HepG2 (cell line): ENCODE data around the gene TUBB. TPM values are rescaled to one million over a fixed set of nuclear protein-coding genes. Genes with fewer than 3 reads are reported as not detected.

ENCODE experiments used
- CENPX ChIP-seq: sonication (generic); formaldehyde crosslinking; IDR thresholded peaks from 2 replicates; pipeline ENCODE4 v1.9.0; 2021; ENCODE audit warnings: mild to moderate bottlenecking, missing genetic modification reagents, moderate library complexity
- EEA1 ChIP-seq: sonication (generic); formaldehyde crosslinking; IDR thresholded peaks from 2 replicates; pipeline ENCODE4 v1.5.1; 2020; ENCODE audit warnings: mild to moderate bottlenecking, missing genetic modification reagents, borderline replicate concordance
- FOSL1 ChIP-seq: sonication (generic); formaldehyde crosslinking; IDR thresholded peaks from 2 replicates; pipeline ENCODE4 v1.9.0; 2021; ENCODE audit warnings: missing genetic modification reagents, borderline replicate concordance
- GABPB1 ChIP-seq: IDR thresholded peaks from 2 replicates; pipeline ENCODE4 v1.6.1; 2016; ENCODE audit warnings: mild to moderate bottlenecking, missing genetic modification reagents, moderate library complexity, missing compliant biosample characterization
- HNF4A ChIP-seq: sonication (generic); formaldehyde crosslinking; IDR thresholded peaks from 2 replicates; pipeline ENCODE4 v1.4.0; 2020; ENCODE audit warnings: missing genetic modification reagents
- IKZF4 ChIP-seq: sonication (generic); formaldehyde crosslinking; IDR thresholded peaks from 2 replicates; pipeline ENCODE4 v1.5.1; 2020; ENCODE audit warnings: borderline replicate concordance, mild to moderate bottlenecking, low read depth, missing genetic modification reagents; ENCODE audit errors: not compliant biosample characterization
- IRF9 ChIP-seq: sonication (generic); formaldehyde crosslinking; IDR thresholded peaks from 2 replicates; pipeline ENCODE4 v1.8.0; 2022; ENCODE audit warnings: missing genetic modification reagents, mild to moderate bottlenecking, borderline replicate concordance
- KMT2A ChIP-seq: sonication (generic); formaldehyde crosslinking; IDR thresholded peaks from 2 replicates; pipeline ENCODE4 v1.4.0; 2020; ENCODE audit warnings: missing genetic modification reagents
- MNT ChIP-seq: fragments of 450-650 bp; IDR thresholded peaks from 2 replicates; pipeline ENCODE4 v1.6.1; 2016
- MTERF4 ChIP-seq: sonication (generic); formaldehyde crosslinking; IDR thresholded peaks from 2 replicates; pipeline ENCODE4 v1.8.0; 2023; ENCODE audit warnings: mild to moderate bottlenecking, missing genetic modification reagents
- MZF1 ChIP-seq: sonication (generic); formaldehyde crosslinking; IDR thresholded peaks from 2 replicates; pipeline ENCODE4 v1.8.1; 2023; ENCODE audit warnings: mild to moderate bottlenecking, missing genetic modification reagents, borderline replicate concordance
- PTBP1 ChIP-seq: fragments of 200-400 bp; formaldehyde crosslinking; IDR thresholded peaks from 2 replicates; pipeline ENCODE4 v1.6.1; 2018; ENCODE audit warnings: low read length, low read depth; ENCODE audit not compliant: poor library complexity, severe bottlenecking
- SOX5 ChIP-seq: IDR thresholded peaks from 2 replicates; pipeline ENCODE4 v1.6.1; 2016; ENCODE audit warnings: borderline replicate concordance
- SP4 ChIP-seq: sonication (generic); formaldehyde crosslinking; IDR thresholded peaks from 2 replicates; pipeline ENCODE4 v1.8.1; 2023; ENCODE audit warnings: mild to moderate bottlenecking, missing genetic modification reagents
- TBP ChIP-seq: sonication (generic); formaldehyde crosslinking; IDR thresholded peaks from 2 replicates; pipeline ENCODE4 v1.5.0; 2020; ENCODE audit warnings: missing genetic modification reagents
- THAP11 ChIP-seq: IDR thresholded peaks from 2 replicates; pipeline ENCODE4 v1.6.1; 2016; ENCODE audit warnings: missing biosample characterization, missing genetic modification reagents
- ZBTB20 ChIP-seq: sonication (generic); formaldehyde crosslinking; IDR thresholded peaks from 2 replicates; pipeline ENCODE4 v1.8.1; 2023; ENCODE audit warnings: missing genetic modification reagents, low read depth, mild to moderate bottlenecking, borderline replicate concordance
- ZFP1 ChIP-seq: IDR thresholded peaks from 2 replicates; pipeline ENCODE4 v1.6.1; 2016
- ZFP82 ChIP-seq: sonication (generic); formaldehyde crosslinking; IDR thresholded peaks from 2 replicates; pipeline ENCODE4 v1.5.1; 2020; ENCODE audit warnings: mild to moderate bottlenecking, missing genetic modification reagents, borderline replicate concordance
- ZNF282 ChIP-seq: fragments of 450-650 bp; IDR thresholded peaks from 2 replicates; pipeline ENCODE4 v1.6.1; 2018; ENCODE audit not compliant: partially characterized antibody
- ZNF446 ChIP-seq: sonication (generic); formaldehyde crosslinking; IDR thresholded peaks from 2 replicates; pipeline ENCODE4 v1.5.0; 2020; ENCODE audit warnings: mild to moderate bottlenecking, missing genetic modification reagents
- ZNF546 ChIP-seq: sonication (generic); formaldehyde crosslinking; conservative IDR thresholded peaks from 2 replicates; pipeline ENCODE4 v1.8.1; 2023; ENCODE audit warnings: mild to moderate bottlenecking, missing genetic modification reagents
- ZNF607 ChIP-seq: sonication (generic); formaldehyde crosslinking; IDR thresholded peaks from 2 replicates; pipeline ENCODE4 v1.5.1; 2020; ENCODE audit warnings: missing genetic modification reagents, mild to moderate bottlenecking, borderline replicate concordance
- ZNF652 ChIP-seq: IDR thresholded peaks from 2 replicates; pipeline ENCODE4 v1.6.1; 2016; ENCODE audit warnings: low read depth, borderline replicate concordance
- ZNF782 ChIP-seq: sonication (generic); formaldehyde crosslinking; IDR thresholded peaks from 2 replicates; pipeline ENCODE4 v1.4.0; 2020; ENCODE audit warnings: missing genetic modification reagents, mild to moderate bottlenecking, borderline replicate concordance
- ZSCAN5A ChIP-seq: sonication (generic); formaldehyde crosslinking; IDR thresholded peaks from 2 replicates; pipeline ENCODE4 v1.8.0; 2022; ENCODE audit warnings: mild to moderate bottlenecking, missing genetic modification reagents, borderline replicate concordance
- polyA plus RNA-seq, 8 experiments: library from polyadenylated mRNA; depleted of rRNA in 3 of 8; stranded (reverse) in 7 of 8; unstranded in 1 of 8; fragments of >200 nt; fragmentation: Illumina TruSeq in 4 of 8; extraction: Trizol in 4 of 8; gene quantifications; 2 replicates each; pipeline versions ENCODE4 v1.2.1 to v1.2.3, GENCODE V29; 2011 to 2016; ENCODE audit warnings: low read depth in 4 of 8, missing spikeins in 1 of 8, mixed read lengths in 1 of 8; ENCODE audit not compliant: insufficient read depth in 1 of 8
- total RNA-seq, 5 experiments: library from RNA; depleted of rRNA; stranded (reverse); fragments of >200 nt; fragmentation: Illumina TruSeq; extraction: Trizol; gene quantifications; 2 replicates each; pipeline ENCODE4 v1.2.3, GENCODE V29; 2016; ENCODE audit warnings: low read depth in 1 of 5

The TUBB gene
- total and polyA plus RNA-seq, 2 of the 13 experiments (the other 11 are each of a cell fraction or from before 2014, with no cell fraction given), result 911 to 1,163 TPM

GRCh38 chr6:30678964-30679726 lies 41.0 kb upstream of the TUBB start (continued):
- TF ChIP-seq ZNF446 (CRISPR knock-in tag), result no peak
- no peak for TF ChIP-seq ZNF652
- peak; percentile 83 for TF ChIP-seq THAP11 (CRISPR knock-in tag)
- TF ChIP-seq ZNF546, result 0 out of 2 replicates have a peak, but pooled peaks have one; percentile 48
- 0 out of 2 replicates have a peak, but pooled peaks have one; percentile 3 for TF ChIP-seq EEA1 (CRISPR knock-in tag)
- no peak for TF ChIP-seq CENPX (CRISPR knock-in tag)
- TF ChIP-seq IRF9 (CRISPR knock-in tag), result peak; percentile 59; the same call in 1 of the 2 replicates
- TF ChIP-seq MNT, result no peak
- peak; percentile 76; the same call in 1 of the 2 replicates for TF ChIP-seq KMT2A
- TF ChIP-seq MZF1 (CRISPR knock-in tag), result no peak
- TF ChIP-seq PTBP1, result no peak
- TF ChIP-seq ZNF607, result no peak
- TF ChIP-seq IKZF4 (CRISPR knock-in tag), result no peak
- peak; percentile 77 for TF ChIP-seq GABPB1 (CRISPR knock-in tag)
- no peak for TF ChIP-seq ZNF282
- TF ChIP-seq ZBTB20, result peak; percentile 90
- TF ChIP-seq ZFP1 (CRISPR knock-in tag), result no peak
- TF ChIP-seq ZSCAN5A (CRISPR knock-in tag), result peak; percentile 71; the same call in 1 of the 2 replicates
- no peak for TF ChIP-seq MTERF4 (CRISPR knock-in tag)
- TF ChIP-seq SP4, result peak; percentile 65; the same call in 1 of the 2 replicates
- TF ChIP-seq TBP (CRISPR knock-in tag), result no peak
- no peak for TF ChIP-seq ZFP82
- TF ChIP-seq SOX5 (CRISPR knock-in tag), result peak; percentile 40; the same call in 1 of the 2 replicates
- no peak for TF ChIP-seq FOSL1 (CRISPR knock-in tag)
- TF ChIP-seq HNF4A (CRISPR knock-in tag), result peak; percentile 72
- TF ChIP-seq ZNF782 (CRISPR knock-in tag), result no peak
